Left ventricle myocardium inferior (tissue), 1 donor: Measurements from ENCODE around the gene RUNX1. TPM values are rescaled to one million over a fixed set of nuclear protein-coding genes. Genes with fewer than 3 reads are reported as not detected.

Experiments
- DNase-seq: peaks from one replicate; pipeline ENCODE4 v3.0.0-alpha.2; 2020
- H3K27ac ChIP-seq: fragments of 200-600 bp; replicated peaks from 2 replicates; pipeline ENCODE4 v1.8.0; 2021
- H3K27me3 ChIP-seq: fragments of 200-600 bp; 2 replicates; pipeline ENCODE4 v1.8.0; 2021; ENCODE audit warnings: low read depth
- H3K36me3 ChIP-seq: fragments of 200-600 bp; 2 replicates; pipeline ENCODE4 v1.8.0; 2021
- H3K4me1 ChIP-seq: fragments of 200-600 bp; 2 replicates; pipeline ENCODE4 v1.8.0; 2021
- H3K4me3 ChIP-seq: fragments of 200-600 bp; 2 replicates; pipeline ENCODE4 v1.8.0; 2021; ENCODE audit warnings: mild to moderate bottlenecking, moderate library complexity
- H3K9me3 ChIP-seq: fragments of 200-600 bp; replicated peaks from 2 replicates; pipeline ENCODE4 v1.8.0; 2021
- CTCF ChIP-seq: fragments of 200-600 bp; IDR thresholded peaks from 2 replicates; pipeline ENCODE4 v1.8.0; 2021; ENCODE audit warnings: antibody characterized with exemption, mild to moderate bottlenecking, borderline replicate concordance
- intact Hi-C: fragments of 100-400 bp; cut with micrococcal nuclease; formaldehyde crosslinking; loops from one replicate; pipeline ENCODE4 v1.11.0; 2022
- total RNA-seq: library from RNA; stranded (reverse); fragmentation: NEBNext Ultra II Directional; extraction: Animal tissue kit (Norgen Biotek cat#: 25700); gene quantifications from one replicate; pipeline ENCODE4 v1.2.1, GENCODE V29; 2021
- donor health status: DM: no; HTN: yes; CAD: no; lungs with severe emphysema.

Gene RUNX1
- total RNA-seq, 1 donor from 2014 or later, result 1.5 TPM

GRCh38 chr21:35016071-35016470, 33.0 kb downstream of the RUNX1 start:
- Histone ChIP-seq H3K36me3 (no peaks in the 10 kb centered on the region), H3K4me1 (no peaks in the 10 kb centered on the region), H3K4me3 (no peak overlapping the region), H3K27me3 (peaks cover 63% of the 10 kb centered on the region), H3K27ac (no peak overlapping the region), H3K9me3 (no peaks in the 10 kb centered on the region)
- TF ChIP-seq CTCF, result no peak
- intact Hi-C loops, result no loop called here
- no peak for DNase-seq

GRCh38 chr21:35015435-35016024, 33.6 kb downstream of the RUNX1 start:
- DNase-seq, result no peak
- Histone ChIP-seq H3K9me3 (no peaks in the 10 kb centered on the region), H3K4me1 (no peaks in the 10 kb centered on the region), H3K4me3 (no peak overlapping the region), H3K36me3 (no peaks in the 10 kb centered on the region), H3K27me3 (peaks cover 63% of the 10 kb centered on the region), H3K27ac (no peak overlapping the region)
- intact Hi-C loops, result no loop called here
- TF ChIP-seq CTCF, result no peak

- Histone ChIP-seq H3K36me3 (no peaks in the 10 kb centered on the region), H3K4me1 (no peaks in the 10 kb centered on the region), H3K27ac (no peak overlapping the region), H3K9me3 (no peaks in the 10 kb centered on the region), H3K4me3 (no peak overlapping the region), H3K27me3 (peaks cover 61% of the 10 kb centered on the region)
- DNase-seq, result no peak
- TF ChIP-seq CTCF, result no peak
- intact Hi-C loops, result no loop called here
These were observed 34.6 kb downstream of the RUNX1 start for GRCh38 chr21:35014302-35015041.

- Histone ChIP-seq H3K36me3 (no peaks in the 10 kb centered on the region), H3K9me3 (no peaks in the 10 kb centered on the region), H3K4me3 (no peak overlapping the region), H3K27me3 (peaks cover 54% of the 10 kb centered on the region), H3K27ac (no peak overlapping the region), H3K4me1 (no peaks in the 10 kb centered on the region)
- intact Hi-C loops, result no loop called here
- no peak for DNase-seq
- no peak for TF ChIP-seq CTCF
These were observed 37.4 kb downstream of the RUNX1 start for GRCh38 chr21:35011681-35012080.

- no peak overlapping the region for H3K4me3 ChIP-seq
- H3K27ac ChIP-seq, result no peak overlapping the region
- DNase-seq, result no peak
- peaks cover 60% of the 10 kb centered on the region for H3K27me3 ChIP-seq
- TF ChIP-seq CTCF, result no peak
- intact Hi-C loops, result no loop called here
- H3K9me3 ChIP-seq, result no peaks in the 10 kb centered on the region
- H3K36me3 ChIP-seq, result no peaks in the 10 kb centered on the region
- no peaks in the 10 kb centered on the region for H3K4me1 ChIP-seq
These were observed 38.7 kb downstream of the RUNX1 start for GRCh38 chr21:35010447-35010846.
